HG02588 (cell line): Measurements from ENCODE around the gene NEURL1.

Source experiments
- ATAC-seq: cut with Tn5 transposase; IDR thresholded peaks from one replicate; pipeline ENCODE4 v1.9.1; 2021; ENCODE audit warnings: mild to moderate bottlenecking, moderate library complexity; ENCODE audit not compliant: unreplicated experiment

Gene NEURL1

GRCh38 chr10:103544657-103545310 is 51.3 kb downstream of the NEURL1 start:
- no peak for ATAC-seq

- no peak for ATAC-seq
Measured at GRCh38 chr10:103545366-103545765, 51.9 kb downstream of the NEURL1 start.

GRCh38 chr10:103545771-103546281 is 52.3 kb downstream of the NEURL1 start:
- no peak for ATAC-seq

GRCh38 chr10:103546401-103546800 is 52.9 kb downstream of the NEURL1 start:
- no peak for ATAC-seq

GRCh38 chr10:103547391-103547946 is 54.0 kb downstream of the NEURL1 start:
- no peak for ATAC-seq

GRCh38 chr10:103548006-103548405 is 54.5 kb downstream of the NEURL1 start:
- ATAC-seq = no peak

GRCh38 chr10:103548581-103549348 is 55.3 kb downstream of the NEURL1 start:
- ATAC-seq = no peak

GRCh38 chr10:103549349-103549685 is 55.8 kb downstream of the NEURL1 start:
- no peak for ATAC-seq

GRCh38 chr10:103550229-103550628 is 56.7 kb downstream of the NEURL1 start:
- ATAC-seq = no peak

GRCh38 chr10:103551619-103552602 is 58.4 kb downstream of the NEURL1 start:
- ATAC-seq = no peak

- no peak for ATAC-seq
Measured at GRCh38 chr10:103552856-103553742, 59.6 kb downstream of the NEURL1 start.

GRCh38 chr10:103553743-103554487 is 60.4 kb downstream of the NEURL1 start:
- no peak for ATAC-seq

GRCh38 chr10:103554488-103555324 is 61.2 kb downstream of the NEURL1 start:
- ATAC-seq = no peak

GRCh38 chr10:103555325-103555649 is 61.8 kb downstream of the NEURL1 start:
- ATAC-seq = no peak

- ATAC-seq = no peak
Measured at GRCh38 chr10:103555712-103556111, 62.2 kb downstream of the NEURL1 start.

- no peak for ATAC-seq
Measured at GRCh38 chr10:103556383-103557007, 63.0 kb downstream of the NEURL1 start.

GRCh38 chr10:103557455-103557854 is 64.0 kb downstream of the NEURL1 start:
- no peak for ATAC-seq

- ATAC-seq = no peak
Measured at GRCh38 chr10:103558911-103559310, 65.4 kb downstream of the NEURL1 start.
